Motor neuron (in vitro differentiated cells): Measurements from ENCODE around the gene NUP54. TPM values are rescaled to one million over a fixed set of nuclear protein-coding genes. Genes with fewer than 3 reads are reported as not detected.

Experiments
- ATAC-seq, 8 experiments: fragments of 200-7000 bp; cut with Tn5 transposase; replicated peaks in 6 of 8; 2 replicates each; pipeline ENCODE4 v1.8.0; 2021; ENCODE audit warnings: mild to moderate bottlenecking in 8 of 8, moderate library complexity in 8 of 8
- H3K27ac ChIP-seq, 2 donors: fragments of 250-450 bp; sonication (Bioruptor Pico); 2 replicates each; pipeline ENCODE4 v1.9.0; 2021; ENCODE audit warnings: antibody characterized with exemption in 2 of 2, mild to moderate bottlenecking in 2 of 2, moderate library complexity in 1 of 2
- H3K4me1 ChIP-seq, 2 donors: fragments of 250-450 bp; sonication (Bioruptor Pico); replicated peaks in 1 of 2; 2 replicates each; pipeline ENCODE4 v1.6.1; 2021; ENCODE audit warnings: antibody characterized with exemption in 2 of 2, mild to moderate bottlenecking in 2 of 2, moderate library complexity in 1 of 2
- H3K4me3 ChIP-seq, 5 donors: fragments of 250-450 bp; sonication (Bioruptor Pico); 2 replicates each; pipeline ENCODE4 v1.9.0; 2021; ENCODE audit warnings: antibody characterized with exemption in 5 of 5, mild to moderate bottlenecking in 5 of 5, moderate library complexity in 4 of 5
- WGBS, 10 experiments: fragments of 450-650 bp; shearing (Covaris generic); methylation state at CpG; one replicate each; pipeline ENCODE4 v1.0.0; 2022; 5-methylcytosine and 5-hydroxymethylcytosine counted together
- in situ Hi-C, 9 experiments: fragments of 400-800 bp; cut with MboI; loops; one replicate each; pipeline ENCODE4 v1.15.0; 2021; ENCODE audit warnings: low sequenced_read_pairs in 9 of 9, low pct_unique_long_range_greater_than_20kb in 2 of 9; ENCODE audit not compliant: unreplicated experiment in 9 of 9
- total RNA-seq, 8 experiments: library from RNA; unstranded; fragments of 300-600 nt; gene quantifications; 2 replicates each; pipeline versions ENCODE4 v1.2.3 to v1.2.4, GENCODE V29; 2022

The NUP54 gene
- total RNA-seq, 8 experiments from 2014 or later: 21.3 to 54.3 (median 45.5) TPM

GRCh38 chr4:76178296-76178695 is 30.1 kb upstream of the NUP54 start:
- in situ Hi-C loops: loop anchor here in 1 of 9 experiments (25.0 kb wide), 1 partner anchor 134 kb away; the partner anchor contains the start of gene STBD1
- Histone ChIP-seq H3K4me1 (no peaks in the 10 kb centered on the region), H3K4me3 (no peak overlapping the region), H3K27ac (no peak overlapping the region)
- ATAC-seq: no peak
- 11 to 71% (median 44%) methylated on average over 1 to 2 of the region's 2 CpGs; no CpG with 5 or more reads in 7 of the 10 experiments for WGBS, 10 experiments

GRCh38 chr4:76177709-76178108 is 29.5 kb upstream of the NUP54 start:
- Histone ChIP-seq H3K4me1 (no peaks in the 10 kb centered on the region), H3K27ac (no peak overlapping the region), H3K4me3 (no peak overlapping the region)
- ATAC-seq: peak in 3 of 8 experiments; percentile 18 to 67 (median 65)
- in situ Hi-C loops: loop anchor here in 1 of 9 experiments (25.0 kb wide), 1 partner anchor 135 kb away; the partner anchor contains the start of gene STBD1

GRCh38 chr4:76175336-76175735 is 27.1 kb upstream of the NUP54 start:
- 13 to 100% (median 100%) methylated on average over 1 of the region's 1 CpG; no CpG with 5 or more reads in 5 of the 10 experiments for WGBS, 10 experiments
- Histone ChIP-seq H3K27ac (no peak overlapping the region), H3K4me3 (no peak overlapping the region), H3K4me1 (no peaks in the 10 kb centered on the region)
- in situ Hi-C loops: loop anchor here in 1 of 9 experiments (25.0 kb wide), 1 partner anchor 137 kb away; the partner anchor contains the start of gene STBD1
- no peak for ATAC-seq

- Histone ChIP-seq H3K27ac (no peak overlapping the region), H3K4me1 (no peaks in the 10 kb centered on the region), H3K4me3 (no peak overlapping the region)
- ATAC-seq: no peak
- in situ Hi-C loops: no loop called here
- WGBS, 10 experiments: 80 to 100% (median 94%) methylated on average over 2 to 6 of the region's 6 CpGs
Measured at GRCh38 chr4:76174216-76174615, 26.0 kb upstream of the NUP54 start.

- H3K4me1 ChIP-seq: no peaks in the 10 kb centered on the region
- no peak for ATAC-seq
- no peak overlapping the region for H3K4me3 ChIP-seq
- H3K27ac ChIP-seq: no peak overlapping the region
- in situ Hi-C loops: no loop called here
- WGBS, 10 experiments: 44 to 100% (median 100%) methylated on average over 1 to 3 of the region's 3 CpGs; no CpG with 5 or more reads in 3 of the 10 experiments
Measured at GRCh38 chr4:76168688-76169087, 20.5 kb upstream of the NUP54 start.

GRCh38 chr4:76166480-76166879 is 18.3 kb upstream of the NUP54 start:
- no peak for ATAC-seq
- H3K4me3 ChIP-seq: no peak overlapping the region
- WGBS, 10 experiments: 74 to 100% (median 95%) methylated on average over 1 to 3 of the region's 3 CpGs; no CpG with 5 or more reads in 2 of the 10 experiments
- H3K27ac ChIP-seq: no peak overlapping the region
- in situ Hi-C loops: no loop called here
- H3K4me1 ChIP-seq: no peaks in the 10 kb centered on the region

GRCh38 chr4:76160355-76160754 is 12.2 kb upstream of the NUP54 start:
- in situ Hi-C loops: no loop called here
- H3K4me3 ChIP-seq: no peak overlapping the region
- H3K4me1 ChIP-seq: no peaks in the 10 kb centered on the region
- ATAC-seq: no peak
- WGBS, 10 experiments: 35 to 60% (median 48%) methylated on average over 1 to 2 of the region's 2 CpGs; no CpG with 5 or more reads in 1 of the 10 experiments
- no peak overlapping the region for H3K27ac ChIP-seq

- 15 to 80% (median 53%) methylated on average over 1 to 2 of the region's 2 CpGs; no CpG with 5 or more reads in 3 of the 10 experiments for WGBS, 10 experiments
- in situ Hi-C loops: no loop called here
- ATAC-seq: no peak
- Histone ChIP-seq H3K4me3 (no peak overlapping the region), H3K4me1 (peaks cover 0 to 13% of the 10 kb centered on the region in 2 donors), H3K27ac (no peak overlapping the region)
Measured at GRCh38 chr4:76156635-76157034, 8.4 kb upstream of the NUP54 start.

GRCh38 chr4:76155979-76156378 is 7.8 kb upstream of the NUP54 start:
- ATAC-seq: peak in 1 of 8 experiments; percentile 13
- WGBS, 10 experiments: 20 to 100% (median 83%) methylated on average over 1 to 3 of the region's 3 CpGs; no CpG with 5 or more reads in 2 of the 10 experiments
- H3K27ac ChIP-seq: no peak overlapping the region
- peaks cover 0 to 13% of the 10 kb centered on the region in 2 donors for H3K4me1 ChIP-seq
- no peak overlapping the region for H3K4me3 ChIP-seq
- in situ Hi-C loops: no loop called here

GRCh38 chr4:76153356-76153755 is 5.2 kb upstream of the NUP54 start:
- Histone ChIP-seq H3K27ac (no peak overlapping the region), H3K4me1 (peaks cover 4 to 19% of the 10 kb centered on the region in 2 donors), H3K4me3 (no peak overlapping the region)
- 55 to 100% (median 81%) methylated on average over 1 to 2 of the region's 2 CpGs for WGBS, 10 experiments
- in situ Hi-C loops: no loop called here
- no peak for ATAC-seq

- Histone ChIP-seq H3K27ac (peak overlapping the region; percentile 83 to 92), H3K4me3 (peak overlapping the region; percentile 79 to 98 (median 92)), H3K4me1 (peaks cover 4 to 15% of the 10 kb centered on the region in 2 donors)
- in situ Hi-C loops: loop anchor here in 1 of 9 experiments (25.0 kb wide), 1 partner anchor 185 kb away; no protein-coding TSS in a partner anchor
- peak; percentile 29 to 84 (median 55) for ATAC-seq
- WGBS, 10 experiments: 0 to 3% (median 0%) methylated on average over 1 to 12 of the region's 31 CpGs; no CpG with 5 or more reads in 1 of the 10 experiments
Measured at GRCh38 chr4:76147454-76148141, 599 bp downstream of the NUP54 start.

- no peak overlapping the region for H3K4me3 ChIP-seq
- ATAC-seq: no peak
- H3K4me1 ChIP-seq: peaks cover 4 to 15% of the 10 kb centered on the region in 2 donors
- in situ Hi-C loops: loop anchor here in 1 of 9 experiments (25.0 kb wide), 1 partner anchor 182 kb away; no protein-coding TSS in a partner anchor
- H3K27ac ChIP-seq: no peak overlapping the region
Measured at GRCh38 chr4:76144546-76144945, 3.7 kb downstream of the NUP54 start.

- no peaks in the 10 kb centered on the region for H3K4me1 ChIP-seq
- H3K27ac ChIP-seq: no peak overlapping the region
- whole genome bisulfite sequencing, 10 experiments: 83 to 100% (median 100%) methylated on average over 2 to 3 of the region's 3 CpGs; no CpG with 5 or more reads in 1 of the 10 experiments
- no peak for ATAC-seq
- no peak overlapping the region for H3K4me3 ChIP-seq
- in situ Hi-C loops: loop anchor here in 1 of 9 experiments (25.0 kb wide), 1 partner anchor 179 kb away; no protein-coding TSS in a partner anchor
Measured at GRCh38 chr4:76141241-76141640, 7.0 kb downstream of the NUP54 start.
